T-helper 1 cell treated with Interleukin-12 subunit alpha and Interleukin-12 subunit beta and Interleukin-4 antibody, amounts not matched to agents 30 μg/mL and 1 μg/mL, for 36 hours (primary cell): Measurements from ENCODE around the gene TGFB3.
A peak's percentile ranks its signal among the peaks of the same experiment; 100 is the strongest.
"Not testable (repeated sequence)": the region's sequence is repeated elsewhere in the genome, so short reads cannot be mapped to it uniquely, and the experiment has no call there.

Source experiments
- H3K27ac Mint-ChIP-seq: one replicate; pipeline ENCODE4 v1.8.0; 2021; ENCODE audit warnings: mild to moderate bottlenecking, mixed read lengths
- H3K27me3 Mint-ChIP-seq: one replicate; pipeline ENCODE4 v1.8.0; 2021; ENCODE audit warnings: low read depth, mixed read lengths
- H3K36me3 Mint-ChIP-seq: one replicate; pipeline ENCODE4 v1.8.0; 2021; ENCODE audit warnings: low read depth, mixed read lengths
- H3K4me1 Mint-ChIP-seq: one replicate; pipeline ENCODE4 v1.8.0; 2021; ENCODE audit warnings: low read depth, mixed read lengths
- H3K4me3 Mint-ChIP-seq: one replicate; pipeline ENCODE4 v1.8.0; 2021; ENCODE audit warnings: mild to moderate bottlenecking, moderate library complexity, mixed read lengths
- H3K9me3 Mint-ChIP-seq: one replicate; pipeline ENCODE4 v1.8.0; 2021; ENCODE audit warnings: mixed read lengths

Gene TGFB3

GRCh38 chr14:75981426-75982265, at the start of gene TGFB3:
TGFB3 (minus strand) TSS chr14:75981995; CDS start chr14:75980893, 1,102 bp downstream.
- Mint-ChIP-seq H3K4me3 (peak within 1 kb of the TSS; percentile 85), H3K36me3 (no peaks in the 10 kb centered on the region), H3K27ac (peak within 1 kb of the TSS; percentile 90), H3K27me3 (peaks cover 20% of the 10 kb centered on the region), H3K9me3 (no peaks in the 10 kb centered on the region), H3K4me1 (peaks cover 31% of the 10 kb centered on the region)

GRCh38 chr14:76024211-76024907, 42.6 kb upstream of the TGFB3 start:
- no peak overlapping the region for H3K4me3 Mint-ChIP-seq
- no peak overlapping the region for H3K27ac Mint-ChIP-seq
- no peaks in the 10 kb centered on the region for H3K27me3 Mint-ChIP-seq
- H3K4me1 Mint-ChIP-seq = no peaks in the 10 kb centered on the region
- H3K9me3 Mint-ChIP-seq = peaks cover 13% of the 10 kb centered on the region
- peaks cover 8% of the 10 kb centered on the region for H3K36me3 Mint-ChIP-seq

GRCh38 chr14:76023757-76024156, 42.0 kb upstream of the TGFB3 start:
- Mint-ChIP-seq H3K4me3 (no peak overlapping the region), H3K27me3 (no peaks in the 10 kb centered on the region), H3K4me1 (no peaks in the 10 kb centered on the region), H3K9me3 (peaks cover 19% of the 10 kb centered on the region), H3K36me3 (peaks cover 8% of the 10 kb centered on the region), H3K27ac (no peak overlapping the region)

- Mint-ChIP-seq H3K27ac (no peak overlapping the region), H3K4me1 (no peaks in the 10 kb centered on the region), H3K4me3 (no peak overlapping the region), H3K27me3 (no peaks in the 10 kb centered on the region), H3K36me3 (peaks cover 8% of the 10 kb centered on the region), H3K9me3 (peaks cover 21% of the 10 kb centered on the region)
These were observed 41.2 kb upstream of the TGFB3 start for GRCh38 chr14:76022991-76023390.

- Mint-ChIP-seq H3K9me3 (peaks cover 21% of the 10 kb centered on the region), H3K27me3 (no peaks in the 10 kb centered on the region), H3K36me3 (peaks cover 8% of the 10 kb centered on the region), H3K4me3 (no peak overlapping the region), H3K27ac (no peak overlapping the region), H3K4me1 (no peaks in the 10 kb centered on the region)
These were observed 37.9 kb upstream of the TGFB3 start for GRCh38 chr14:76019676-76020075.

GRCh38 chr14:76015668-76016067, 33.9 kb upstream of the TGFB3 start:
- no peak overlapping the region for H3K27ac Mint-ChIP-seq
- H3K4me3 Mint-ChIP-seq = no peak overlapping the region
- H3K4me1 Mint-ChIP-seq = no peaks in the 10 kb centered on the region
- no peaks in the 10 kb centered on the region for H3K27me3 Mint-ChIP-seq
- peaks cover 21% of the 10 kb centered on the region for H3K9me3 Mint-ChIP-seq
- H3K36me3 Mint-ChIP-seq = peaks cover 8% of the 10 kb centered on the region

- H3K27ac Mint-ChIP-seq = no peak overlapping the region
- no peaks in the 10 kb centered on the region for H3K27me3 Mint-ChIP-seq
- H3K9me3 Mint-ChIP-seq = peaks cover 17% of the 10 kb centered on the region
- H3K4me3 Mint-ChIP-seq = no peak overlapping the region
- peaks cover 5% of the 10 kb centered on the region for H3K36me3 Mint-ChIP-seq
- H3K4me1 Mint-ChIP-seq = no peaks in the 10 kb centered on the region
These were observed 33.4 kb upstream of the TGFB3 start for GRCh38 chr14:76015191-76015590.

GRCh38 chr14:76012354-76012753, 30.6 kb upstream of the TGFB3 start:
- Mint-ChIP-seq H3K27me3 (no peaks in the 10 kb centered on the region), H3K4me1 (no peaks in the 10 kb centered on the region), H3K27ac (no peak overlapping the region), H3K4me3 (no peak overlapping the region), H3K9me3 (no peaks in the 10 kb centered on the region), H3K36me3 (no peaks in the 10 kb centered on the region)

GRCh38 chr14:76011930-76012329, 30.1 kb upstream of the TGFB3 start:
- Mint-ChIP-seq H3K9me3 (no peaks in the 10 kb centered on the region), H3K4me1 (no peaks in the 10 kb centered on the region), H3K36me3 (no peaks in the 10 kb centered on the region), H3K27ac (no peak overlapping the region), H3K27me3 (no peaks in the 10 kb centered on the region), H3K4me3 (no peak overlapping the region)

- not testable (repeated sequence) for H3K27me3 Mint-ChIP-seq, H3K27ac Mint-ChIP-seq, H3K4me1 Mint-ChIP-seq, H3K36me3 Mint-ChIP-seq, H3K9me3 Mint-ChIP-seq, H3K4me3 Mint-ChIP-seq
These were observed 27.8 kb upstream of the TGFB3 start for GRCh38 chr14:76009627-76010026.

- Mint-ChIP-seq H3K4me1 (no peaks in the 10 kb centered on the region), H3K27ac (no peak overlapping the region)
These were observed 26.1 kb upstream of the TGFB3 start for GRCh38 chr14:76007852-76008251.

GRCh38 chr14:76007379-76007778, 25.6 kb upstream of the TGFB3 start:
- Mint-ChIP-seq H3K9me3 (peaks cover 10% of the 10 kb centered on the region), H3K27ac (no peak overlapping the region), H3K36me3 (peaks cover 3% of the 10 kb centered on the region), H3K4me1 (no peaks in the 10 kb centered on the region), H3K4me3 (no peak overlapping the region), H3K27me3 (no peaks in the 10 kb centered on the region)

More at GRCh38 chr14:76007852-76008251, 26.1 kb upstream of the TGFB3 start:
- no peaks in the 10 kb centered on the region for H3K27me3 Mint-ChIP-seq
- H3K9me3 Mint-ChIP-seq = peaks cover 10% of the 10 kb centered on the region
- H3K36me3 Mint-ChIP-seq = peaks cover 3% of the 10 kb centered on the region
- no peak overlapping the region for H3K4me3 Mint-ChIP-seq

GRCh38 chr14:76006253-76006652, 24.5 kb upstream of the TGFB3 start:
- Mint-ChIP-seq H3K4me1 (no peaks in the 10 kb centered on the region), H3K4me3 (no peak overlapping the region), H3K27me3 (no peaks in the 10 kb centered on the region), H3K27ac (no peak overlapping the region), H3K36me3 (peaks cover 3% of the 10 kb centered on the region), H3K9me3 (peaks cover 10% of the 10 kb centered on the region)

- Mint-ChIP-seq H3K4me1 (no peaks in the 10 kb centered on the region), H3K27me3 (no peaks in the 10 kb centered on the region), H3K9me3 (peaks cover 10% of the 10 kb centered on the region), H3K4me3 (no peak overlapping the region), H3K36me3 (peaks cover 3% of the 10 kb centered on the region), H3K27ac (no peak overlapping the region)
These were observed 20.6 kb upstream of the TGFB3 start for GRCh38 chr14:76002383-76002782.
